Activated T-helper 1 cell treated with anti-CD3 and anti-CD28 coated beads, Interleukin-12 subunit alpha, Interleukin-12 subunit beta, Interleukin-2, Interleukin-4 antibody, amounts not matched to agents 30 ng/mL and 10 ng/mL and 1 ng/mL, durations not matched to agents 14 hours and 24 hours and 36 hours (primary cell): Measurements from ENCODE around the gene SLC1A7. TPM values are rescaled to one million over a fixed set of nuclear protein-coding genes. Genes with fewer than 3 reads are reported as not detected.

ENCODE experiments used
- DNase-seq: peaks from one replicate; pipeline ENCODE4 v3.0.0; 2021; ENCODE audit warnings: low spot score
- H3K27ac Mint-ChIP-seq: one replicate; pipeline ENCODE4 v1.8.0; 2021; ENCODE audit warnings: mild to moderate bottlenecking, mixed read lengths
- H3K27me3 Mint-ChIP-seq: one replicate; pipeline ENCODE4 v1.8.0; 2022; ENCODE audit warnings: mild to moderate bottlenecking, moderate library complexity, mixed read lengths; ENCODE audit not compliant: insufficient read depth
- H3K36me3 Mint-ChIP-seq: one replicate; pipeline ENCODE4 v1.8.0; 2021; ENCODE audit warnings: low read depth, mixed read lengths
- H3K4me1 Mint-ChIP-seq: one replicate; pipeline ENCODE4 v1.8.0; 2021; ENCODE audit warnings: low read depth, mixed read lengths
- H3K4me3 Mint-ChIP-seq: one replicate; pipeline ENCODE4 v1.8.0; 2021; ENCODE audit warnings: mild to moderate bottlenecking, moderate library complexity, mixed read lengths
- H3K9me3 Mint-ChIP-seq: one replicate; pipeline ENCODE4 v1.8.0; 2021; ENCODE audit warnings: mixed read lengths
- intact Hi-C: fragments of 100-400 bp; cut with micrococcal nuclease; formaldehyde crosslinking; loops from one replicate; pipeline ENCODE4 v1.15.1; 2024
- total RNA-seq: library from RNA; stranded (reverse); gene quantifications from 2 replicates; pipeline ENCODE4 v1.2.3, GENCODE V29; 2022

Gene SLC1A7
- total RNA-seq, 1 donor from 2014 or later, result not detected

DNA sequence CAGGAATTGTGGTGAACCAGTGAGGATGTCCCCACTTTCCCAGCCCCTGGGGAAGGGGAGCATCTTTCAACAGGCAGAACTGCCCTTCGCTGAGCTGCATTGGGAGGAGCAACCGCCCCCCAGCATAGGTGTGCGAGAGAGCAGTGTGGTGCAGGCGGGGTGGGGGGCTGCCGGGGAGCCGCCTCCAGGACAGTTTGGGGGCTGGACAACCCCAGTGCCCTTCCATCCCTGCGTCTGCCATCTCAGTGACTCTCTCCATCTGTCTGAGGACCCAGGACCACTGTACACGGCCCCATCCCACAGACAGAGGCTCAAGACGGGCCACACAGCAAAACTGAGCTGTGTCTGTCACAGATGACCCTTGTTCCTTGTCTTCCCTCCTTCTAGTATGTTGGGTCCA, 66.3 kb downstream of the SLC1A7 start:
- intact Hi-C loops, result no loop called here
- Mint-ChIP-seq H3K9me3 (no peaks in the 10 kb centered on the region), H3K36me3 (no peaks in the 10 kb centered on the region), H3K27ac (no peak overlapping the region), H3K4me3 (no peak overlapping the region), H3K4me1 (no peaks in the 10 kb centered on the region), H3K27me3 (no peaks in the 10 kb centered on the region)
- DNase-seq, result no peak

GRCh38 chr1:53075761-53076163, 66.7 kb downstream of the SLC1A7 start:
- intact Hi-C loops, result no loop called here
- Mint-ChIP-seq H3K9me3 (no peaks in the 10 kb centered on the region), H3K27me3 (no peaks in the 10 kb centered on the region), H3K4me1 (no peaks in the 10 kb centered on the region), H3K27ac (no peak overlapping the region), H3K4me3 (no peak overlapping the region), H3K36me3 (no peaks in the 10 kb centered on the region)
- DNase-seq, result no peak

DNA sequence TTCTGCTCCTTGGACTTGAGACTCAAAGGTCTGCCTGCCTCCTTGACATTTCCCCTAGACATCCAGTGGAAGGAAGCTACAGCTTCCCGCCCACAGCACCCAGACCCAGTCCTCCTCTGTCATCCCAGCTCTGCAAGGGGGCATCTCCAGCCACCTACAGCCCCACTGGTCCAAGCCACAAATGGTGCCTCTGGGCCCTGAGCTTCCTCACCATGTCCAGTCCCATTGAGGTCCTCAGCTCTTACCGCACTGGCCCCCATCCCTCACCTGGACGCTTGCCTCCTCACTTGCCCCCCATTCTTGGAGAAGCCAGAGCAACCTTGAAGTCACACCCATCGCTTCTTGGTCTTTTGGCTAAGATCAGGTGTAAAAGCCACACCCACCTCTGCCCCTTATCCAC, 67.2 kb downstream of the SLC1A7 start:
- H3K36me3 Mint-ChIP-seq, result no peaks in the 10 kb centered on the region
- no peak for DNase-seq

DNA sequence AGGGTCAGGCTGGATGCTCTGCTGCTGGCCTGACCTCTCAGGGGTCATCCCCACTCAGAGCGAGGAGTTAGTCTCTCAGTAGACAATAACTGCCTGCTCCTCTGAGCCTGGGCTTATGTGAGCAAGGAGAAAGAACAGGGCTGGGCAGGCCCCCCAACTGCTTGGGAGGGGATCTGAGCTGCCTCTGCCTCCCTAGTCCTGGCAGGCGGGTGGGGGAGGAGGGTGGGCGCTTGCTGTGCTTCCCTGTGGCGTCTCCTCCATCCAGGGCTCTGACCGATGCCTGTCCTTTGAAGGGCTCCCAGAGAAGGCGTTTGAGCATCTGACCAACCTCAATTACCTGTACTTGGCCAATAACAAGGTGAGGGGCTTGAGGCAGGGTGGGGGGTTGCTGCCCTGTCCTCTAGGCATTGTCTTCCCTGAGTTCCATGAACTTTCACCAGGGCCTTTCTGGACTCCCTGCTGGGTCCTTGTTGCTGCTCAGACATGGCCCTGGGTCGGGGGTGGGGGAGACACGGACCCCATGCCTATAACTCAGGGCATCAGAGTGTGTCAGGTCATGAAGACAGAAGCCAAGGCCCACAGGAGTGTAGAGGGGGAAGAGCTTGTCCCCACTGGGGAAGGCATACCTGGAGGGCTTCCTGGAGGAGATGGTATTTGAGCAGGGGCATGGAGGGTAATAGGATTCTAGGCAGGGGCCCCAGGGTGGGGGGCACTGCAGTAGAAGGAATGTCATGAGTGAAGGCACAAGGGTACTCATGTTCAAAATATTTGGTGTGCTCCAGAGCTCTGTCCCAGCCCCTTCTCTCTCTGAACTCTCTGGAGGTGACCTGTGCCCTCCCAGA, 67.9 kb downstream of the SLC1A7 start:
- Mint-ChIP-seq H3K36me3 (no peaks in the 10 kb centered on the region), H3K4me1 (no peaks in the 10 kb centered on the region), H3K27me3 (no peaks in the 10 kb centered on the region), H3K4me3 (no peak overlapping the region), H3K27ac (no peak overlapping the region), H3K9me3 (no peaks in the 10 kb centered on the region)
- no peak for DNase-seq
- intact Hi-C loops, result no loop called here

More for the DNA sequence above, 67.2 kb downstream of the SLC1A7 start:
- no peak overlapping the region for H3K27ac Mint-ChIP-seq
- no peaks in the 10 kb centered on the region for H3K9me3 Mint-ChIP-seq
- H3K4me3 Mint-ChIP-seq, result no peak overlapping the region
- H3K27me3 Mint-ChIP-seq, result no peaks in the 10 kb centered on the region
- H3K4me1 Mint-ChIP-seq, result no peaks in the 10 kb centered on the region
- intact Hi-C loops, result no loop called here

GRCh38 chr1:53073868-53074311, 68.5 kb downstream of the SLC1A7 start:
- Mint-ChIP-seq H3K9me3 (no peaks in the 10 kb centered on the region), H3K4me1 (no peaks in the 10 kb centered on the region)
- intact Hi-C loops, result no loop called here

DNA sequence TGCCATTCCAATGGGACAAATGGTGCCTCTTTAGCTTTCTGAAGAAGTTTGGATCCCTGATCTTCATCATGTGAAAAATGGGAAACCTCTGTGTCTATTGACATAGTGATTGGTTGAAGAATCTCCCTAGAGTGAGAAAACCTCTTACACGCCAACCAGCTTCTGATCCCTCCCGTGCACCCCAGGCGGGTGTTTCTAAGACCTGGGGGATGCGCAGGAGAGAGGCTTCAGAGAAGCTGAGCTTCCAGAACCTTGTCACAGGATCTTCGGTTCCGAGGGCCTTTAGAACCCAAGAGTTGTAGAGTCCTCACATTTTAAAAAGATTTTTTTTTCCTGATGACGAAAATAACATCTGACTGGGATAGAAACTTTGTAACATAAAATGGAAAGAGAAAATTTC, 69.2 kb downstream of the SLC1A7 start:
- Mint-ChIP-seq H3K27ac (no peak overlapping the region), H3K4me1 (no peaks in the 10 kb centered on the region), H3K9me3 (no peaks in the 10 kb centered on the region), H3K4me3 (no peak overlapping the region), H3K27me3 (no peaks in the 10 kb centered on the region), H3K36me3 (no peaks in the 10 kb centered on the region)
- intact Hi-C loops, result no loop called here
- DNase-seq, result no peak

More at GRCh38 chr1:53073868-53074311, 68.5 kb downstream of the SLC1A7 start:
- H3K36me3 Mint-ChIP-seq, result no peaks in the 10 kb centered on the region
- H3K27me3 Mint-ChIP-seq, result no peaks in the 10 kb centered on the region
- no peak overlapping the region for H3K4me3 Mint-ChIP-seq
- H3K27ac Mint-ChIP-seq, result no peak overlapping the region
- DNase-seq, result no peak

GRCh38 chr1:53071915-53072314, 70.5 kb downstream of the SLC1A7 start:
- H3K36me3 Mint-ChIP-seq, result no peaks in the 10 kb centered on the region
- H3K9me3 Mint-ChIP-seq, result no peaks in the 10 kb centered on the region
- H3K27me3 Mint-ChIP-seq, result no peaks in the 10 kb centered on the region
- intact Hi-C loops, result no loop called here
- no peaks in the 10 kb centered on the region for H3K4me1 Mint-ChIP-seq
- H3K27ac Mint-ChIP-seq, result no peak overlapping the region
- no peak for DNase-seq
- no peak overlapping the region for H3K4me3 Mint-ChIP-seq

- Mint-ChIP-seq H3K4me1 (no peaks in the 10 kb centered on the region), H3K27ac (no peak overlapping the region), H3K36me3 (no peaks in the 10 kb centered on the region), H3K27me3 (no peaks in the 10 kb centered on the region), H3K9me3 (no peaks in the 10 kb centered on the region), H3K4me3 (no peak overlapping the region)
- intact Hi-C loops, result no loop called here
- DNase-seq, result no peak
Measured at GRCh38 chr1:53071167-53071865, 71.1 kb downstream of the SLC1A7 start.

GRCh38 chr1:53070621-53071020, 71.8 kb downstream of the SLC1A7 start:
- intact Hi-C loops, result no loop called here
- H3K4me3 Mint-ChIP-seq, result no peak overlapping the region
- no peaks in the 10 kb centered on the region for H3K9me3 Mint-ChIP-seq
- H3K4me1 Mint-ChIP-seq, result no peaks in the 10 kb centered on the region
- H3K27ac Mint-ChIP-seq, result no peak overlapping the region
- H3K36me3 Mint-ChIP-seq, result no peaks in the 10 kb centered on the region
- no peak for DNase-seq
- no peaks in the 10 kb centered on the region for H3K27me3 Mint-ChIP-seq

DNA sequence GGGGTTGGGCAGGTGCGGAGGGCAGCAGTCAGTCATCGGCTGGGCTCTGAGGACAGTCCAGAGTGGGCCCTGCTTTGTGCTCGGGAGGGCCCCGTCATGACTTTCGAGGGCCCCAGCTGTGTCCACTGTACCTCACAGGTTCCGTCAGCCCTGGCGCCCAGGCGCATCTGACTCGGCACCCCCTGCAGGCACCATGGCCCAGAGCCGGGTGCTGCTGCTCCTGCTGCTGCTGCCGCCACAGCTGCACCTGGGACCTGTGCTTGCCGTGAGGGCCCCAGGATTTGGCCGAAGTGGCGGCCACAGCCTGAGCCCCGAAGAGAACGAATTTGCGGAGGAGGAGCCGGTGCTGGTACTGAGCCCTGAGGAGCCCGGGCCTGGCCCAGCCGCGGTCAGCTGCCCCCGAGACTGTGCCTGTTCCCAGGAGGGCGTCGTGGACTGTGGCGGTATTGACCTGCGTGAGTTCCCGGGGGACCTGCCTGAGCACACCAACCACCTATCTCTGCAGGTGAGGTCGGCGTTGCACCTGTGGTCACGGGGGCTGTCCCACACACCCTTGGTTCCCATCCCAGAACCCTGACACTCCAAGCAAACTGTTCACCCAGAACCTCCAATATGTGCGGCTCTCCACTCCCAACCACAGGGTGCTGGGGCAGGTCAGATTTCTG, 72.6 kb downstream of the SLC1A7 start:
- H3K9me3 Mint-ChIP-seq, result no peaks in the 10 kb centered on the region
- no peaks in the 10 kb centered on the region for H3K4me1 Mint-ChIP-seq
- no peak overlapping the region for H3K4me3 Mint-ChIP-seq
- intact Hi-C loops, result loop anchor here (10.0 kb wide), 1 partner anchor 115 kb away; no protein-coding TSS in a partner anchor
- no peaks in the 10 kb centered on the region for H3K36me3 Mint-ChIP-seq
- H3K27me3 Mint-ChIP-seq, result peaks cover 1% of the 10 kb centered on the region
- no peak for DNase-seq
- no peak overlapping the region for H3K27ac Mint-ChIP-seq

DNA sequence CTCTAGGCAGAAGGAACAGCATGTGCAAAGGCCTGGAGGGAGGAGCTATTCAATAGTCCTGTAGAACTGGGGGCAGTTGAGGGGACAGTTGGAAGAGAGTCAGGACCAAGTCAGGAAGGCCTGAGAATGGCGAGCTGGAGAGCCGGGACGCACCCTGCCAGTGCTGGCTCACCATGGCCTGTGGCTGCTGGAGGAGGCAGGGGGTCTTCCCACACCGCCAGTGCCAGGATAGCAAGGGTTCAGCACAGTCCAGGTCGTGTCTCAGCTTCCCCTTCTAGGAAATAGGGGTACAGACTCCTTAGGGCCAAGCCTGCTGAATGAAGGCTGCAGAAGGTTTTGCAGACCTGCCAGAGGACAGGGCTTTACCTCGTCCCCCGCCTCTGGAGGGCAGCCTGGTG, 73.2 kb downstream of the SLC1A7 start:
- intact Hi-C loops, result loop anchor here (10.0 kb wide), 1 partner anchor 116 kb away; no protein-coding TSS in a partner anchor
- peaks cover 7% of the 10 kb centered on the region for H3K27me3 Mint-ChIP-seq
- no peak for DNase-seq
- no peak overlapping the region for H3K27ac Mint-ChIP-seq
- no peaks in the 10 kb centered on the region for H3K4me1 Mint-ChIP-seq
- no peaks in the 10 kb centered on the region for H3K36me3 Mint-ChIP-seq
- H3K9me3 Mint-ChIP-seq, result no peaks in the 10 kb centered on the region
- no peak overlapping the region for H3K4me3 Mint-ChIP-seq

GRCh38 chr1:53068314-53069099, 73.9 kb downstream of the SLC1A7 start:
- no peaks in the 10 kb centered on the region for H3K36me3 Mint-ChIP-seq
- DNase-seq, result no peak
- H3K4me3 Mint-ChIP-seq, result no peak overlapping the region
- intact Hi-C loops, result loop anchor here (10.0 kb wide), 1 partner anchor 116 kb away; no protein-coding TSS in a partner anchor
- no peaks in the 10 kb centered on the region for H3K9me3 Mint-ChIP-seq
- H3K27me3 Mint-ChIP-seq, result peaks cover 13% of the 10 kb centered on the region
- H3K4me1 Mint-ChIP-seq, result no peaks in the 10 kb centered on the region
- H3K27ac Mint-ChIP-seq, result no peak overlapping the region
